Measurements from ENCODE around the gene MYBPC1. TPM values are rescaled to one million over a fixed set of nuclear protein-coding genes. Genes with fewer than 3 reads are reported as not detected.

The MYBPC1 gene
- total and polyA plus RNA-seq, 2 donors (not counting 1 experiment from before 2014, with no cell fraction given), result not detected

- POLR2A ChIA-PET, result no interaction called here
Observed at GRCh38 chr12:101592448-101592847, 2.3 kb upstream of the MYBPC1 start.

DNA sequence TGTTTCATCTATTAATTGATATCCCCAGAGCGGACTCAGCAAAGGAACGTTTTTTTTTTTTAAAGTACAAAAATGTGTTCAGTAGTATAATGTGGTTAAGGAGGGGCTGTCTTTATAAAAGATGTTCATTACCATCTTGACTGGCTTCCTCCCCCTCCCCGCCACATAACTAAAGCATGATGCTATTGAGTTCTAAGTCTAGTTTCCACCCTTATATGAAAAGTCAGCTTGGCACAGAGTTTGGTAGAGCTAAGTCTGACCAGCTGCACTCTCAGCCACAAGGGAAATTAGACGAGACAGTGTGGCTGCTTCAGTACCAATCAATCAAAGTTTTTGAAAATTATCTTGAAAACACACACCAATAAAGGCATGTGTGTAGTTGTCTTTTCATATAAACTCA is 1.9 kb upstream of the MYBPC1 start:
- Histone ChIP-seq H3K9me3 (ENCODE audit: control extremely low read depth in 1 of 3, control insufficient read depth in 2 of 3, insufficient read depth in 1 of 3, low read length in 2 of 3) (no peaks in the 10 kb centered on the region), H3K4me2 (replicated peaks; ENCODE audit: low read depth, low read length, poor library complexity, severe bottlenecking) (no peak overlapping the region), H3K36me3 (replicated peaks in 1 of 2; ENCODE audit: control extremely low read depth in 1 of 2, control insufficient read depth in 1 of 2, extremely low read depth in 1 of 2, insufficient read depth in 2 of 2, low read length in 1 of 2) (no peaks in the 10 kb centered on the region), H3K9ac (ENCODE audit: low read length) (no peak overlapping the region), H3K4me3 (ENCODE audit: control extremely low read depth in 1 of 5, extremely low read depth in 1 of 5, insufficient read depth in 1 of 5, low read depth in 2 of 5, low read length in 4 of 5) (no peak overlapping the region), H3K27ac (ENCODE audit: low read length in 2 of 2) (no peak overlapping the region), H4K20me1 (ENCODE audit: control insufficient read depth, insufficient read depth, low read length, poor library complexity, severe bottlenecking) (no peaks in the 10 kb centered on the region), H3K4me1 (ENCODE audit: control insufficient read depth in 2 of 2, insufficient read depth in 2 of 2, low read length in 2 of 2) (no peaks in the 10 kb centered on the region), H3K79me2 (ENCODE audit: control insufficient read depth, insufficient read depth, low read length) (no peaks in the 10 kb centered on the region), H2AFZ (ENCODE audit: insufficient read depth, low read depth, low read length, poor library complexity, severe bottlenecking) (no peak overlapping the region), H3K27me3 (replicated peaks in 1 of 4; ENCODE audit: control extremely low read depth in 1 of 4, control insufficient read depth in 3 of 4, insufficient read depth in 4 of 4, low read length in 3 of 4) (peaks cover 0 to 4% (median 0%) of the 10 kb centered on the region in 4 experiments)
- Mint-ChIP-seq H3K27ac (no peak overlapping the region), H3K27me3 (peaks cover 10% of the 10 kb centered on the region), H3K9me3 (ENCODE audit: insufficient read depth) (no peaks in the 10 kb centered on the region), H3K4me1 (no peaks in the 10 kb centered on the region), H3K4me3 (no peak overlapping the region)
- no CpG with 5 or more reads among the region's 4 CpGs for WGBS (ENCODE audit: insufficient coverage)
- intact Hi-C loops (cut with micrococcal nuclease), result no loop called here
- CTCF ChIA-PET, result no interaction called here
- TF ChIP-seq, protein P1, sequence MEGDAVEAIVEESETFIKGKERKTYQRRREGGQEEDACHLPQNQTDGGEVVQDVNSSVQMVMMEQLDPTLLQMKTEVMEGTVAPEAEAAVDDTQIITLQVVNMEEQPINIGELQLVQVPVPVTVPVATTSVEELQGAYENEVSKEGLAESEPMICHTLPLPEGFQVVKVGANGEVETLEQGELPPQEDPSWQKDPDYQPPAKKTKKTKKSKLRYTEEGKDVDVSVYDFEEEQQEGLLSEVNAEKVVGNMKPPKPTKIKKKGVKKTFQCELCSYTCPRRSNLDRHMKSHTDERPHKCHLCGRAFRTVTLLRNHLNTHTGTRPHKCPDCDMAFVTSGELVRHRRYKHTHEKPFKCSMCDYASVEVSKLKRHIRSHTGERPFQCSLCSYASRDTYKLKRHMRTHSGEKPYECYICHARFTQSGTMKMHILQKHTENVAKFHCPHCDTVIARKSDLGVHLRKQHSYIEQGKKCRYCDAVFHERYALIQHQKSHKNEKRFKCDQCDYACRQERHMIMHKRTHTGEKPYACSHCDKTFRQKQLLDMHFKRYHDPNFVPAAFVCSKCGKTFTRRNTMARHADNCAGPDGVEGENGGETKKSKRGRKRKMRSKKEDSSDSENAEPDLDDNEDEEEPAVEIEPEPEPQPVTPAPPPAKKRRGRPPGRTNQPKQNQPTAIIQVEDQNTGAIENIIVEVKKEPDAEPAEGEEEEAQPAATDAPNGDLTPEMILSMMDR (IDR thresholded peaks at IDR 0.05), result no peak
- no peak for TF ChIP-seq EZH2 (IDR thresholded peaks at IDR 0.05; ENCODE audit: borderline replicate concordance, insufficient read depth, low read depth, low read length, poor library complexity, severe bottlenecking)
- POLR2A ChIA-PET, result no interaction called here
- ATAC-seq (ENCODE audit: low read depth) (no peak), DNase-seq (no peak)

More at GRCh38 chr12:101592448-101592847, 2.3 kb upstream of the MYBPC1 start:
- Histone ChIP-seq H4K20me1 (ENCODE audit: control insufficient read depth, insufficient read depth, low read length, poor library complexity, severe bottlenecking) (no peaks in the 10 kb centered on the region), H3K9me3 (ENCODE audit: control extremely low read depth in 1 of 3, control insufficient read depth in 2 of 3, insufficient read depth in 1 of 3, low read length in 2 of 3) (peaks cover 0 to 2% (median 0%) of the 10 kb centered on the region in 3 donors), H3K4me1 (ENCODE audit: control insufficient read depth in 2 of 2, insufficient read depth in 2 of 2, low read length in 2 of 2) (no peaks in the 10 kb centered on the region), H3K9ac (ENCODE audit: low read length) (no peak overlapping the region), H3K79me2 (ENCODE audit: control insufficient read depth, insufficient read depth, low read length) (no peaks in the 10 kb centered on the region), H3K4me2 (replicated peaks; ENCODE audit: low read depth, low read length, poor library complexity, severe bottlenecking) (no peak overlapping the region), H3K27ac (ENCODE audit: low read length in 2 of 2) (no peak overlapping the region), H3K27me3 (replicated peaks in 1 of 4; ENCODE audit: control extremely low read depth in 1 of 4, control insufficient read depth in 3 of 4, insufficient read depth in 4 of 4, low read length in 3 of 4) (peaks cover 0 to 4% (median 1%) of the 10 kb centered on the region in 4 experiments), H3K4me3 (ENCODE audit: control extremely low read depth in 1 of 5, extremely low read depth in 1 of 5, insufficient read depth in 1 of 5, low read depth in 2 of 5, low read length in 4 of 5) (no peak overlapping the region), H3K36me3 (replicated peaks in 1 of 2; ENCODE audit: control extremely low read depth in 1 of 2, control insufficient read depth in 1 of 2, extremely low read depth in 1 of 2, insufficient read depth in 2 of 2, low read length in 1 of 2) (no peaks in the 10 kb centered on the region), H2AFZ (ENCODE audit: insufficient read depth, low read depth, low read length, poor library complexity, severe bottlenecking) (no peak overlapping the region)
- Mint-ChIP-seq H3K27me3 (peaks cover 14% of the 10 kb centered on the region), H3K4me1 (no peaks in the 10 kb centered on the region), H3K9me3 (ENCODE audit: insufficient read depth) (no peaks in the 10 kb centered on the region), H3K4me3 (no peak overlapping the region), H3K27ac (no peak overlapping the region)
- intact Hi-C loops (cut with micrococcal nuclease), result no loop called here
- DNase-seq (no peak), ATAC-seq (ENCODE audit: low read depth) (no peak)
- CTCF ChIA-PET, result no interaction called here
- TF ChIP-seq, protein P1 (IDR thresholded peaks at IDR 0.05), result no peak
- no peak for TF ChIP-seq EZH2 (IDR thresholded peaks at IDR 0.05; ENCODE audit: borderline replicate concordance, insufficient read depth, low read depth, low read length, poor library complexity, severe bottlenecking)
- 100% methylated on average over 1 of the region's 2 CpGs for WGBS (ENCODE audit: insufficient coverage)
